HG02588 (cell line): ENCODE data around the gene TH.

ENCODE experiments used
- ATAC-seq: cut with Tn5 transposase; IDR thresholded peaks from one replicate; pipeline ENCODE4 v1.9.1; 2021; ENCODE audit warnings: mild to moderate bottlenecking, moderate library complexity; ENCODE audit not compliant: unreplicated experiment

Gene TH

GRCh38 chr11:2163428-2163978 lies 8.1 kb downstream of the TH start:
- no peak for ATAC-seq

- no peak for ATAC-seq
These were observed 10.8 kb downstream of the TH start, which contains the start of gene INS for GRCh38 chr11:2160736-2161259. TSS of gene INS (minus strand) at chr11:2161209. CDS start at chr11:2160971, 238 bp downstream.

- no peak for ATAC-seq
These were observed 11.8 kb downstream of the TH start for GRCh38 chr11:2159536-2160413.

- no peak for ATAC-seq
These were observed 12.6 kb downstream of the TH start for GRCh38 chr11:2158966-2159365.

GRCh38 chr11:2158296-2158737 lies 13.3 kb downstream of the TH start:
- ATAC-seq: no peak

- ATAC-seq: no peak
These were observed 14.1 kb downstream of the TH start for GRCh38 chr11:2157294-2158040.

GRCh38 chr11:2156416-2157182 lies 15.0 kb downstream of the TH start:
- no peak for ATAC-seq

GRCh38 chr11:2155511-2155910 lies 16.1 kb downstream of the TH start:
- ATAC-seq: no peak

GRCh38 chr11:2154889-2155288 lies 16.7 kb downstream of the TH start:
- ATAC-seq: no peak

- no peak for ATAC-seq
These were observed 17.4 kb downstream of the TH start for GRCh38 chr11:2154195-2154585.

- ATAC-seq: no peak
These were observed 17.9 kb downstream of the TH start for GRCh38 chr11:2153581-2154194.

- no peak for ATAC-seq
These were observed 19.9 kb downstream of the TH start for GRCh38 chr11:2151500-2152257.

- ATAC-seq: no peak
These were observed 21.5 kb downstream of the TH start for GRCh38 chr11:2149864-2150847.

GRCh38 chr11:2149460-2149859 lies 22.2 kb downstream of the TH start:
- no peak for ATAC-seq

- ATAC-seq: no peak
These were observed 23.0 kb downstream of the TH start for GRCh38 chr11:2148595-2148994.

- ATAC-seq: no peak
These were observed 24.2 kb downstream of the TH start for GRCh38 chr11:2147391-2147790.

- no peak for ATAC-seq
These were observed 25.6 kb downstream of the TH start for GRCh38 chr11:2146051-2146450.

- no peak for ATAC-seq
These were observed 26.9 kb downstream of the TH start for GRCh38 chr11:2144544-2145248.
